Activated CD8-positive, alpha-beta T cell treated with anti-CD3 and anti-CD28 coated beads for 36 hours (primary cell): Measurements from ENCODE around the gene KIAA1549. TPM values are rescaled to one million over a fixed set of nuclear protein-coding genes. Genes with fewer than 3 reads are reported as not detected.

Experiments
- ATAC-seq: fragments of 200-7000 bp; cut with Tn5 transposase; one replicate; pipeline ENCODE4 v1.10.0; 2021; ENCODE audit warnings: mild to moderate bottlenecking, moderate library complexity
- CTCF ChIA-PET: fragments of 350-600 bp; sonication (Branson Sonifier 250); formaldehyde crosslinking; loops from one replicate; lab custom pipeline; 2021; ENCODE audit warnings: antibody characterized with exemption; lab: Charles Lee
- POLR2A ChIA-PET: fragments of 350-600 bp; sonication (Branson Sonifier 250); formaldehyde crosslinking; loops from one replicate; lab custom pipeline; 2021; ENCODE audit warnings: antibody characterized with exemption; lab: Charles Lee
- DNase-seq: peaks from one replicate; pipeline ENCODE4 v3.0.0-alpha.2; 2020
- H3K27ac Mint-ChIP-seq: one replicate; pipeline ENCODE4 v1.8.0; 2021; ENCODE audit warnings: mild to moderate bottlenecking, mixed read lengths
- H3K27me3 Mint-ChIP-seq: one replicate; pipeline ENCODE4 v1.8.0; 2021; ENCODE audit warnings: mixed read lengths
- H3K36me3 Mint-ChIP-seq: one replicate; pipeline ENCODE4 v1.8.0; 2021; ENCODE audit warnings: low read depth, mixed read lengths
- H3K4me1 Mint-ChIP-seq: one replicate; pipeline ENCODE4 v1.8.0; 2021; ENCODE audit warnings: low read depth, mixed read lengths
- H3K4me3 Mint-ChIP-seq: one replicate; pipeline ENCODE4 v1.8.0; 2021; ENCODE audit warnings: mild to moderate bottlenecking, moderate library complexity, mixed read lengths
- H3K9me3 Mint-ChIP-seq: one replicate; pipeline ENCODE4 v1.8.0; 2021; ENCODE audit warnings: mixed read lengths
- intact Hi-C: fragments of 100-400 bp; cut with micrococcal nuclease; formaldehyde crosslinking; loops from one replicate; pipeline ENCODE4 v1.10.0; 2022
- total RNA-seq, 2 experiments: library from RNA; stranded (reverse); gene quantifications; one replicate each; pipeline ENCODE4 v1.2.3, GENCODE V29; 2021
- TF ChIP-seq, protein P1 (sequence below): fragments of 200-600 bp; IDR thresholded peaks from one replicate; pipeline ENCODE4 v1.8.0; 2022; ENCODE audit warnings: antibody characterized with exemption, mild to moderate bottlenecking

KIAA1549 gene
- total RNA-seq, 2 experiments from 2014 or later = 1.3 to 1.5 TPM

- Mint-ChIP-seq H3K9me3 (no peaks in the 10 kb centered on the region), H3K27me3 (peaks cover 29% of the 10 kb centered on the region), H3K4me1 (peaks cover 9% of the 10 kb centered on the region), H3K27ac (no peak overlapping the region), H3K36me3 (no peaks in the 10 kb centered on the region), H3K4me3 (no peak overlapping the region)
- TF ChIP-seq, protein P1, sequence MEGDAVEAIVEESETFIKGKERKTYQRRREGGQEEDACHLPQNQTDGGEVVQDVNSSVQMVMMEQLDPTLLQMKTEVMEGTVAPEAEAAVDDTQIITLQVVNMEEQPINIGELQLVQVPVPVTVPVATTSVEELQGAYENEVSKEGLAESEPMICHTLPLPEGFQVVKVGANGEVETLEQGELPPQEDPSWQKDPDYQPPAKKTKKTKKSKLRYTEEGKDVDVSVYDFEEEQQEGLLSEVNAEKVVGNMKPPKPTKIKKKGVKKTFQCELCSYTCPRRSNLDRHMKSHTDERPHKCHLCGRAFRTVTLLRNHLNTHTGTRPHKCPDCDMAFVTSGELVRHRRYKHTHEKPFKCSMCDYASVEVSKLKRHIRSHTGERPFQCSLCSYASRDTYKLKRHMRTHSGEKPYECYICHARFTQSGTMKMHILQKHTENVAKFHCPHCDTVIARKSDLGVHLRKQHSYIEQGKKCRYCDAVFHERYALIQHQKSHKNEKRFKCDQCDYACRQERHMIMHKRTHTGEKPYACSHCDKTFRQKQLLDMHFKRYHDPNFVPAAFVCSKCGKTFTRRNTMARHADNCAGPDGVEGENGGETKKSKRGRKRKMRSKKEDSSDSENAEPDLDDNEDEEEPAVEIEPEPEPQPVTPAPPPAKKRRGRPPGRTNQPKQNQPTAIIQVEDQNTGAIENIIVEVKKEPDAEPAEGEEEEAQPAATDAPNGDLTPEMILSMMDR = no peak
- intact Hi-C loops = no loop called here
- no peak for ATAC-seq
- ChIA-PET CTCF (interaction anchor here (0.5 to 1.1 kb wide), 3 partner anchors 30 to 89 kb away, joined by 3 to 8 read pairs (median 3); no protein-coding TSS in a partner anchor), POLR2A (no interaction called here)
- DNase-seq = no peak
Observed at GRCh38 chr7:138975343-138976104, 5.7 kb downstream of the KIAA1549 start.

DNA sequence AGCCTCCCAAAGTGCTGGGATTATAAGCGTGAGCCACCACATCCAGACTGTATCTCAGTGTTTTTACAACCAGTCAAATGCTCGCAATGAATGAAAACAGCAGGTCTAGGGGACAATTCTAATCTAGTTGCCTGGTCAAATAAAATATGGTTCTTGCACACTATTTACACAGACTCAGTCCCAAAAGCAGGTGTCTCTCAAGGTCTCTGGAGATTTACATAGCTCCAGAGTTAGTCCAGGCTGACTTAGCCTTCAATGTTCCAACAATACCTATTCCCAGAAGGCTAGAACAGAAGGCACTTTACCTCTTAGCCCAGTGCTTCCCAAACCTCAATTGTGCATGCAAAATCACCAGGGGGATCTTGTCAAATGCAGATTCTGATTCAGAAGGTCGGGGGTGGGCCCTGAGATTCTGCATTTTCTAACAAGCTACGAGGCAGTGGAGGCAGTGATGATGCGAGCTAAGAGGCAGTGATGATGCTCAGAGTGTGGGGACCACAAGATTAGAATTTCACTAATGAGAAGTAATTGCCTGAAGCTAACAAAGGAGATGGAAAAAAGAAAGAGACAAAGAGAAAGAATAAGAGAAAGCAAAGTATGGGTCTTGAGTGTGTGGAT is 6.4 kb downstream of the KIAA1549 start:
- peaks cover 3% of the 10 kb centered on the region for H3K4me1 Mint-ChIP-seq
- TF ChIP-seq, protein P1 = no peak
- DNase-seq = no peak
- intact Hi-C loops = no loop called here
- ATAC-seq = no peak
- H3K4me3 Mint-ChIP-seq = no peak overlapping the region
- no peaks in the 10 kb centered on the region for H3K9me3 Mint-ChIP-seq
- H3K36me3 Mint-ChIP-seq = no peaks in the 10 kb centered on the region
- ChIA-PET POLR2A (no interaction called here), CTCF (interaction anchor here (0.8 to 1.1 kb wide), 3 partner anchors 31 to 100 kb away, joined by 3 to 8 read pairs (median 3); no protein-coding TSS in a partner anchor)
- no peak overlapping the region for H3K27ac Mint-ChIP-seq
- H3K27me3 Mint-ChIP-seq = peaks cover 22% of the 10 kb centered on the region

DNA sequence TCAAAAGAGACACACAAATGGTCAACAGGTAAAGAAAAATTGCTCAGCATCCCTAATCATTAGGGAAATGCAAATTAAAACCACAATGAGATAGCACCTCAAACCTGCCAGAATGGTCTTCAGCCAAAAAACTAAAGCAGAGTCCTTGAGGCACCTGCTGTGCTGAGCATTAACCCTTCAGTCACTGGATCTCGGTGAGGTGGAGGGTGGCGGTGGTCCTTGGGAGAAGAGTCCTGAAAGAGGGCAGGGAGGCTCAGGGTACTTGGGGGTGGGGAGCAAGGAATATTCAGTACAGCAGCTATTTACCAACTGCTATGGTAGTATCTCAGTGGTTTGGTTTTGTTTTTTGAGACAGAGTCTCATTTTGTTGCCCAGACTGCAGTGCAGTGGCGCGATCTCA is 7.1 kb downstream of the KIAA1549 start:
- ChIA-PET CTCF (interaction anchor here (1.0 kb wide), 1 partner anchor 101 kb away, joined by 3 read pairs; no protein-coding TSS in a partner anchor), POLR2A (no interaction called here)
- H3K9me3 Mint-ChIP-seq = no peaks in the 10 kb centered on the region
- peaks cover under 1% of the 10 kb centered on the region for H3K4me1 Mint-ChIP-seq
- H3K27me3 Mint-ChIP-seq = peaks cover 15% of the 10 kb centered on the region
- DNase-seq (no peak), ATAC-seq (no peak)
- no peaks in the 10 kb centered on the region for H3K36me3 Mint-ChIP-seq
- intact Hi-C loops = no loop called here
- H3K27ac Mint-ChIP-seq = no peak overlapping the region
- no peak overlapping the region for H3K4me3 Mint-ChIP-seq
- TF ChIP-seq, protein P1 = no peak

GRCh38 chr7:138970952-138971351 is 10.2 kb downstream of the KIAA1549 start:
- Mint-ChIP-seq H3K4me1 (no peaks in the 10 kb centered on the region), H3K4me3 (no peak overlapping the region), H3K9me3 (no peaks in the 10 kb centered on the region), H3K27me3 (peaks cover 6% of the 10 kb centered on the region), H3K27ac (no peak overlapping the region), H3K36me3 (no peaks in the 10 kb centered on the region)
- ChIA-PET POLR2A (no interaction called here), CTCF (interaction anchor here (2.0 kb wide), 1 partner anchor 8 kb away, joined by 10 read pairs; no protein-coding TSS in a partner anchor)
- intact Hi-C loops = no loop called here
- ATAC-seq = no peak
- TF ChIP-seq, protein P1 = no peak
- no peak for DNase-seq

- ChIA-PET POLR2A (no interaction called here), CTCF (interaction anchor here (2.0 kb wide), 1 partner anchor 9 kb away, joined by 10 read pairs; no protein-coding TSS in a partner anchor)
- Mint-ChIP-seq H3K27me3 (peaks cover 6% of the 10 kb centered on the region), H3K9me3 (no peaks in the 10 kb centered on the region), H3K4me3 (no peak overlapping the region), H3K4me1 (no peaks in the 10 kb centered on the region), H3K27ac (no peak overlapping the region), H3K36me3 (no peaks in the 10 kb centered on the region)
- intact Hi-C loops = no loop called here
- TF ChIP-seq, protein P1 = no peak
- no peak for ATAC-seq
- DNase-seq = no peak
Observed at GRCh38 chr7:138970446-138970845, 10.7 kb downstream of the KIAA1549 start.
